ENCODE data around the gene HYLS1. TPM values are rescaled to one million over a fixed set of nuclear protein-coding genes. Genes with fewer than 3 reads are reported as not detected.

HYLS1 gene
- total RNA-seq, 1 experiment from 2014 or later, result 2.5 TPM

- Mint-ChIP-seq H3K4me1 (ENCODE audit: low read depth, unreplicated experiment) (no peaks in the 10 kb centered on the region), H3K9me3 (ENCODE audit: unreplicated experiment) (no peaks in the 10 kb centered on the region), H3K36me3 (ENCODE audit: insufficient read depth, unreplicated experiment) (no peaks in the 10 kb centered on the region), H3K27ac (ENCODE audit: unreplicated experiment) (no peak overlapping the region), H3K27me3 (ENCODE audit: insufficient read depth, unreplicated experiment) (peaks cover 9% of the 10 kb centered on the region), H3K4me3 (ENCODE audit: unreplicated experiment) (no peak overlapping the region)
- H3K4me3 ChIP-seq (ENCODE audit: low read depth, low read length), result no peak overlapping the region
- H3K4me1 ChIP-seq, result no peaks in the 10 kb centered on the region
- no peaks in the 10 kb centered on the region for H3K9me3 ChIP-seq
- BruUV-seq (replicated peaks), result no TSS peak
- DNase-seq, result no peak
- TF ChIP-seq CTCF (IDR thresholded peaks at IDR 0.05; ENCODE audit: insufficient read depth in 1 of 2, low read depth in 1 of 2, low read length in 1 of 2, severe bottlenecking in 1 of 2, unreplicated experiment in 1 of 2), result no peak
- ChIA-PET POLR2A (no interaction called here), CTCF (interaction anchor here (0.5 kb wide), 1 partner anchor 332 kb away, joined by 3 read pairs; no protein-coding TSS in a partner anchor)
- intact Hi-C loops (cut with micrococcal nuclease; ENCODE audit: unreplicated experiment), result no loop called here
- H3K27me3 ChIP-seq (replicated peaks; ENCODE audit: control insufficient read depth, insufficient read depth, low read length), result no peaks in the 10 kb centered on the region
- H3K36me3 ChIP-seq (ENCODE audit: control insufficient read depth, insufficient read depth, low read length), result no peaks in the 10 kb centered on the region
Measured at GRCh38 chr11:125933030-125933813, 45.8 kb downstream of the HYLS1 start.

- Histone ChIP-seq H3K36me3 (ENCODE audit: control insufficient read depth, insufficient read depth, low read length) (no peaks in the 10 kb centered on the region), H3K27me3 (replicated peaks; ENCODE audit: control insufficient read depth, insufficient read depth, low read length) (no peaks in the 10 kb centered on the region), H3K4me1 (no peaks in the 10 kb centered on the region), H3K9me3 (no peaks in the 10 kb centered on the region), H3K4me3 (ENCODE audit: low read depth, low read length) (no peak overlapping the region)
- intact Hi-C loops (cut with micrococcal nuclease; ENCODE audit: unreplicated experiment), result no loop called here
- Mint-ChIP-seq H3K27ac (ENCODE audit: unreplicated experiment) (no peak overlapping the region), H3K4me1 (ENCODE audit: low read depth, unreplicated experiment) (no peaks in the 10 kb centered on the region), H3K27me3 (ENCODE audit: insufficient read depth, unreplicated experiment) (peaks cover 5% of the 10 kb centered on the region), H3K4me3 (ENCODE audit: unreplicated experiment) (no peak overlapping the region), H3K9me3 (ENCODE audit: unreplicated experiment) (no peaks in the 10 kb centered on the region), H3K36me3 (ENCODE audit: insufficient read depth, unreplicated experiment) (no peaks in the 10 kb centered on the region)
- TF ChIP-seq CTCF (IDR thresholded peaks at IDR 0.05; ENCODE audit: insufficient read depth in 1 of 2, low read depth in 1 of 2, low read length in 1 of 2, severe bottlenecking in 1 of 2, unreplicated experiment in 1 of 2), result no peak
- CTCF ChIA-PET, result interaction anchor here (1.1 to 1.6 kb wide), 2 partner anchors 127 to 259 kb away, joined by 3 to 7 read pairs; no protein-coding TSS in a partner anchor
- POLR2A ChIA-PET, result no interaction called here
- no peak for DNase-seq
- no TSS peak for BruUV-seq (replicated peaks)
Measured at GRCh38 chr11:125934473-125934872, 47.0 kb downstream of the HYLS1 start.

GRCh38 chr11:125935056-125935455 lies 47.6 kb downstream of the HYLS1 start:
- CTCF ChIA-PET, result interaction anchor here (1.1 to 1.6 kb wide), 2 partner anchors 127 to 259 kb away, joined by 3 to 7 read pairs; no protein-coding TSS in a partner anchor
- peak in 1 of 2 experiments; percentile 4 for TF ChIP-seq CTCF (IDR thresholded peaks at IDR 0.05; ENCODE audit: insufficient read depth in 1 of 2, low read depth in 1 of 2, low read length in 1 of 2, severe bottlenecking in 1 of 2, unreplicated experiment in 1 of 2)
- no peaks in the 10 kb centered on the region for H3K36me3 Mint-ChIP-seq (ENCODE audit: insufficient read depth, unreplicated experiment)
- no peak overlapping the region for H3K4me3 Mint-ChIP-seq (ENCODE audit: unreplicated experiment)
- H3K4me1 Mint-ChIP-seq (ENCODE audit: low read depth, unreplicated experiment), result no peaks in the 10 kb centered on the region
- H3K27ac Mint-ChIP-seq (ENCODE audit: unreplicated experiment), result no peak overlapping the region
- intact Hi-C loops (cut with micrococcal nuclease; ENCODE audit: unreplicated experiment), result no loop called here
- Histone ChIP-seq H3K4me1 (no peaks in the 10 kb centered on the region), H3K4me3 (ENCODE audit: low read depth, low read length) (no peak overlapping the region), H3K9me3 (no peaks in the 10 kb centered on the region), H3K27me3 (replicated peaks; ENCODE audit: control insufficient read depth, insufficient read depth, low read length) (no peaks in the 10 kb centered on the region), H3K36me3 (ENCODE audit: control insufficient read depth, insufficient read depth, low read length) (no peaks in the 10 kb centered on the region)
- POLR2A ChIA-PET, result no interaction called here
- H3K9me3 Mint-ChIP-seq (ENCODE audit: unreplicated experiment), result no peaks in the 10 kb centered on the region
- BruUV-seq (replicated peaks), result no TSS peak
- H3K27me3 Mint-ChIP-seq (ENCODE audit: insufficient read depth, unreplicated experiment), result no peaks in the 10 kb centered on the region
- no peak for DNase-seq
